GM12892 (cell line): ENCODE results near the gene GPX4.

Experiments
- DNase-seq: peaks from one replicate; pipeline ENCODE4 v3.0.0; 2011; ENCODE audit not compliant: insufficient read length
- FAIRE-seq: peaks from 2 replicates; lab custom pipeline; 2011; peaks lifted over from hg19 to GRCh38; lab: Jason Lieb, UNC
- POLR2A ChIP-seq: IDR thresholded peaks from 2 replicates; pipeline ENCODE4 v1.6.1; 2011; ENCODE audit warnings: low read depth, low read length, control low read depth
- POLR2AphosphoS5 ChIP-seq: IDR thresholded peaks from 2 replicates; pipeline ENCODE4 v1.6.1; 2011; ENCODE audit warnings: low read depth, low read length, control low read depth
- TAF1 ChIP-seq: IDR thresholded peaks from 2 replicates; pipeline ENCODE4 v1.6.1; 2011; ENCODE audit warnings: low read depth, mild to moderate bottlenecking, control low read depth, low read length, borderline replicate concordance

The GPX4 gene

DNA sequence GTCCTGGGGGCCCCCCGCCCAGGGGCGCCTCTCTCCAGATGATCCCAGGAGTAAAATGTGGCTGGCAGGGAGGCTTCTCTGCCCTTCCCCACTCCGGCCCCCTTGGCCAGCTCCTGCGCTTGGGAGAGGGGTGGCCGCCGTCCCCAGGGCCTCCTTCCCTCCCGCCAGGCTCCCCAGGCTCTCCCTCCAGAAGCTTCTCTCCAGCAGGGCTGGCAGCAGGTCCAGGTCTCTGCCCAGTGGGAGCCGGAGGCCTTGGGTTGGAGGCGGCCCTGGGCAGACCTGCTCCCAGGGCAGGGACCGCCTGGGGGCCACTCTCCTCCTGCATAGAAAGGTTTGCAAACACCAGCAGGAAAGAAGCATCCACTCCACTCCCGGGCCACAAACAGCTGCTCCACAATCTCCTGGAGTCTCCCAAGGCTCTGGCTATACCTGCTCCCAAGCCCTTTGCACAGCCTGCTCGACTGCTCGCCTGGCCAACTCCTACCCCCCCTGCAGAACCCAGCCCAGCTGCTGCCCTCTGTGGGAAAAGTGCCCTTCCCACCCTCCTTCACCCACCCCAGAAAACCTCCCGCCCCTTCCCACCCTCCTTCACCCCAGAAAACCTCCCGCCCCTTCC, 44.2 kb downstream of the GPX4 start:
- TF ChIP-seq POLR2AphosphoS5 (no peak), TAF1 (no peak), POLR2A (no peak)
- DNase-seq = no peak
- FAIRE-seq = no peak

DNA sequence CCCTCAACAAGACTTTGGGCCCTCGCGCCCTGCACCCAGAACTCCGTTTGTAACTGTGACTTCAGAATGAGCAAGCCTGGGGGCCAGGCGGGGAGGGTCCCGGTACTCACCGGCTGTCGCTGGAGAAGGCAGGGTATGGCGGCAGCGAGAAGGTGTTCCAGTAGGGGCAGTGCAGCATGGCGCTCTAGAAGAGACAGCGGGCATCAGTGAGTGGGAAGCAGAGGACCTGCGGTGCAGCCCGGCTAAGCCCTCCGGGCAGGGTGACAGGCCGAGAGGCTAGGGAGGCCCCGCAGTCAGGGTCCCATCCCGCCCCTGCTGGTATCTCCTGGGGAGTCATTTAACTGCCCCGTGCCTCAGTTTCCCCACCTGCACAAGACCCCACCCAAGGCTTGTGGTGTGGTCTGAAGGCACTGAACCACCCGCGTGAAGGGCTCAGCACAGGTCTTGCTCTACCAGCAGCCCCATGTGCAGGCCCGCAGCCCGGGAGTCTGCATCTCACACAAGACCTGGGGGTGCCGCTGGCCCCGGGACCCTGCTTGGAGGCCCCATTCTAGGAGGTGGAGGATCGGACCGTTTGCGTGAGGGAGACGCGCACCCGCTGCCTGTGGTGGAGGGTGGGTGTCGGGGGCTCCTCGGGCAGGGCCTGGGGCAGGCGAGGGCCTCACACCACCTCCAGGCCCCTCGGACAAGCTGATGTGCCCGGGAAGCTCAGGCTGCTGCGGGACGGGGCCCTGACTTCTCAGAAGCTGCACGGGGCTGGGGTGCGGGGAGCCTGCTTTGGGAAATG, 45.7 kb downstream of the GPX4 start:
- DNase-seq = no peak
- TF ChIP-seq POLR2AphosphoS5 (no peak), POLR2A (no peak), TAF1 (no peak)
- FAIRE-seq = no peak

- DNase-seq (no peak), FAIRE-seq (no peak)
- TF ChIP-seq POLR2A (no peak), TAF1 (no peak), POLR2AphosphoS5 (no peak)
Observed at GRCh38 chr19:1150333-1151036, 46.7 kb downstream of the GPX4 start.

DNA sequence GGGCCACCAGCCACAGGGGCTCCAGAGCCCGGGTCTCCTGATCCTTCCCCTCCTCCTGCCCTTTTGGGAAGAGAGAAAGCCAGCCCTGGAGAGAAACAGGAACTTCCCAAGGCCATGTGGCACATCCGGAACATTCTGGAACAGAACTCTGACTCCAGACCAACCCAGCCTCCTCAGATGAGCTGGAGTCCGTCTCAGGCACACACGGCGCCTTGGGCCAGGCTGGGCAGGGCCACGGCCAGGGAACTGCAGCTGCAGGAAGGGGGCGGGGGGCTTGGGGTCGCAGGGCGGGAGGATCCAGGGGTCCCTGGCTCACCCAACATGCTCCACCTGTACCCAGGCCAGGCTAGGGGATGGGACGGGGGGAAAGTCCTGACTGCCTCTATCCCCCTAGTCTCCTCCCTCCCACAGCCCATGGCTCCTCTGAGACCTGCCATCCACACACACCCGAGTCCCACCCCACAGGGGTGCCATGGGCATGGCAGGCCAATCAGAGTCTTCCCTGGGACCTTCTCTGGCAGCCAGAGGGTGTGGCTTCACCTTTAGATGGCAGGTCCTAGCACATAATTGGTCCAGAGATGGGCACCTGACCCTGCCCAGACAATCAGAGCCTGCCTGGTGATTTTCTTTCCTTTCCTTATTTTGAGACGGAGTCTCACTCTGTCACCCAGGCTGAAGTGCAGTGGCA, 47.4 kb downstream of the GPX4 start:
- no peak for DNase-seq
- FAIRE-seq = no peak
- TF ChIP-seq TAF1 (no peak), POLR2AphosphoS5 (no peak), POLR2A (no peak)

- FAIRE-seq (no peak), DNase-seq (no peak)
- no peak for TF ChIP-seq POLR2AphosphoS5
- no peak for TF ChIP-seq TAF1
- no peak for TF ChIP-seq POLR2A
Observed at GRCh38 chr19:1151917-1152587, 48.3 kb downstream of the GPX4 start.

- TF ChIP-seq TAF1 (no peak), POLR2AphosphoS5 (no peak), POLR2A (no peak)
- no peak for DNase-seq
- no peak for FAIRE-seq
Observed at GRCh38 chr19:1153891-1154730, 50.3 kb downstream of the GPX4 start.

- TF ChIP-seq POLR2A (no peak), POLR2AphosphoS5 (no peak), TAF1 (no peak)
- DNase-seq (no peak), FAIRE-seq (no peak)
Observed at GRCh38 chr19:1154731-1155351, 51.0 kb downstream of the GPX4 start.

GRCh38 chr19:1155352-1156304, 51.8 kb downstream of the GPX4 start:
- FAIRE-seq (no peak), DNase-seq (no peak)
- TF ChIP-seq POLR2A (no peak), TAF1 (no peak), POLR2AphosphoS5 (no peak)
